Caco-2 (cell line): ENCODE measurements around the gene APBA3. TPM values are rescaled to one million over a fixed set of nuclear protein-coding genes. Genes with fewer than 3 reads are reported as not detected.

Experiments used
- BruUV-seq: library from RNA; stranded (reverse); fragments of 400-500 nt; replicated peaks from 2 replicates; lab custom pipeline; 2021; lab: Mats Ljungman, UMichigan
- CTCF ChIA-PET: fragments of 300-600 bp; sonication (Branson Sonifier 250); formaldehyde crosslinking; loops from one replicate; lab custom pipeline; 2022; ENCODE audit warnings: antibody characterized with exemption; lab: Charles Lee
- POLR2A ChIA-PET: fragments of 300-600 bp; sonication (Branson Sonifier 250); formaldehyde crosslinking; loops from one replicate; lab custom pipeline; 2022; ENCODE audit warnings: antibody characterized with exemption; lab: Charles Lee
- DNase-seq, 2 experiments: peaks; one replicate each; pipeline versions ENCODE4 v3.0.0 to v3.0.0-alpha.2; 2020 to 2022
- H3K27me3 ChIP-seq: replicated peaks from 2 replicates; pipeline ENCODE4 v1.6.0; 2011; ENCODE audit warnings: low read length; ENCODE audit not compliant: control insufficient read depth, insufficient read depth
- H3K36me3 ChIP-seq: 2 replicates; pipeline ENCODE4 v1.5.1; 2011; ENCODE audit warnings: low read length; ENCODE audit not compliant: control insufficient read depth, insufficient read depth
- H3K4me1 ChIP-seq: fragments of 250-450 bp; sonication (Bioruptor Pico); 2 replicates; pipeline ENCODE4 v1.5.1; 2020; ENCODE audit warnings: mild to moderate bottlenecking
- H3K4me3 ChIP-seq: 2 replicates; pipeline ENCODE4 v1.5.1; 2011; ENCODE audit warnings: low read depth, mild to moderate bottlenecking, control low read depth, low read length
- H3K9me3 ChIP-seq: fragments of 250-450 bp; sonication (Bioruptor Pico); 2 replicates; pipeline ENCODE4 v1.5.1; 2020; ENCODE audit warnings: mild to moderate bottlenecking, moderate library complexity
- H3K27ac Mint-ChIP-seq: one replicate; pipeline ENCODE4 v1.8.0; 2022; ENCODE audit warnings: mixed read lengths; ENCODE audit not compliant: unreplicated experiment
- H3K27me3 Mint-ChIP-seq: one replicate; pipeline ENCODE4 v1.8.0; 2022; ENCODE audit warnings: mixed read lengths; ENCODE audit not compliant: insufficient read depth, unreplicated experiment
- H3K36me3 Mint-ChIP-seq: one replicate; pipeline ENCODE4 v1.8.0; 2022; ENCODE audit warnings: mild to moderate bottlenecking, mixed read lengths; ENCODE audit not compliant: insufficient read depth, unreplicated experiment
- H3K4me1 Mint-ChIP-seq: one replicate; pipeline ENCODE4 v1.8.0; 2022; ENCODE audit warnings: low read depth, mixed read lengths; ENCODE audit not compliant: unreplicated experiment
- H3K4me3 Mint-ChIP-seq: one replicate; pipeline ENCODE4 v1.8.0; 2022; ENCODE audit warnings: mild to moderate bottlenecking, moderate library complexity, mixed read lengths; ENCODE audit not compliant: unreplicated experiment
- H3K9me3 Mint-ChIP-seq: one replicate; pipeline ENCODE4 v1.8.0; 2022; ENCODE audit warnings: mixed read lengths; ENCODE audit not compliant: unreplicated experiment
- CTCF ChIP-seq, 2 experiments: fragments of 200-600 bp in 1 of 2; IDR thresholded peaks; 1 replicate in 1 of 2; 2 replicates in 1 of 2; pipeline versions ENCODE4 v1.5.1 to v1.8.0; 2011 to 2022; ENCODE audit warnings: antibody characterized with exemption in 1 of 2, control low read depth in 1 of 2, inconsistent platforms in 1 of 2, low read depth in 1 of 2, low read length in 1 of 2, mild to moderate bottlenecking in 1 of 2, moderate library complexity in 1 of 2; ENCODE audit not compliant: insufficient read depth in 1 of 2, severe bottlenecking in 1 of 2, unreplicated experiment in 1 of 2
- intact Hi-C: fragments of 100-400 bp; cut with micrococcal nuclease; formaldehyde crosslinking; loops from one replicate; pipeline ENCODE4 v1.10.0; 2022; ENCODE audit not compliant: unreplicated experiment
- total RNA-seq: library from RNA; stranded (reverse); gene quantifications from 2 replicates; pipeline ENCODE4 v1.2.3, GENCODE V29; 2022

APBA3 gene
- total RNA-seq, 1 experiment from 2014 or later: 22.1 TPM

DNA sequence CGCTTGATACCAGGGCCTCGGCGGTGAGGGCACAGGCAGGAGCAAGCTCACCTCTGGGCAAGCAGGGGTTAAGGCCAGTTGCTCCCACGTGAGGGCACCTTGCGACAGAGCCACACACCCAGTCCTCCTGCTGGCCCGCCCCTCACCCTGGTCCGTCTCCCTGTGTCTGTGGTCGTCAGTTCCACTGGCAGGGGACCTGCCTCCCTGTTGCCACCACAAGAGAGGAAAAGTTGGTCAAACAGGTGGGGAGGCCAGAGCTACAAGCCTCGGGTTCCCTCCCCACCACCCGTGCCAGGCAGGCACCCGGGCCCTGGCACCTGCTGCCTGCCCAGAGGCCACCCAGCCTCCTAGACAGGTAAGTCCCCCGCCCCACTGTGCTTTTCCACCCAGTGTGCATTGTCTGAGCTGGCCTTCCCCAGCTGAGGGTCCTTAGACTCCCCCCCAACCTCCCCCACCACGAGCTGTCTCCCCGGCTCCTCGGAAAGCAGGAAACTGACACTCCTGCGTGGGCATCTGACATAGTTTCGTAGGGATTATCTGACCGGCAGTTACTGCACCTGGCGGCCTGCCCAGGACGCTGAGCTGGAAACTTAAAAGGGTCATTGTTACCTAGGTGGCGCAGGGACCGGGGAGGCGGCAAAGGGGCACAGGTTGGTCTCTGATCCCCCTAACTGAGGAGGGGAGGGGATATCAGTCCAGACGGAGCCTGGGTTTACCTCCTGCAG is 53.1 kb downstream of the APBA3 start, which contains the start of gene TJP3:
TSS of gene TJP3 (plus strand) at position 178 of the 725 bp plus-strand sequence. CDS start 20,049 bp downstream, outside the sequence.
- CTCF ChIA-PET: interaction anchor here (0.6 to 1.2 kb wide), 4 partner anchors 10 to 279 kb away, joined by 3 to 4 read pairs (median 4); no protein-coding TSS in a partner anchor
- H3K36me3 ChIP-seq: no peaks in the 10 kb centered on the region
- no peaks in the 10 kb centered on the region for H3K9me3 Mint-ChIP-seq
- no peaks in the 10 kb centered on the region for H3K9me3 ChIP-seq
- peaks cover 13% of the 10 kb centered on the region for H3K4me1 Mint-ChIP-seq
- H3K4me3 ChIP-seq: peak within 1 kb of the TSS; percentile 46
- POLR2A ChIA-PET: interaction anchor here (0.7 to 1.0 kb wide), 2 partner anchors 55 to 1556 kb away, joined by 3 to 8 read pairs; no protein-coding TSS in a partner anchor
- no peaks in the 10 kb centered on the region for H3K27me3 ChIP-seq
- peak within 1 kb of the TSS; percentile 19 for H3K27ac Mint-ChIP-seq
- DNase-seq: peak; percentile 75 to 79
- no peaks in the 10 kb centered on the region for H3K27me3 Mint-ChIP-seq
- peak within 1 kb of the TSS; percentile 68 for H3K4me3 Mint-ChIP-seq
- H3K36me3 Mint-ChIP-seq: peaks cover 7% of the 10 kb centered on the region
- H3K4me1 ChIP-seq: peaks cover 34% of the 10 kb centered on the region
- intact Hi-C loops: loop anchor here (1.0 to 5.0 kb wide), 2 partner anchors 12 to 41 kb away; no protein-coding TSS in a partner anchor
- TSS peak; percentile 43 for BruUV-seq
- TF ChIP-seq CTCF (IDR thresholded peaks at IDR 0.05; ENCODE audit: insufficient read depth in 1 of 2, low read depth in 1 of 2, low read length in 1 of 2, severe bottlenecking in 1 of 2, unreplicated experiment in 1 of 2): no peak

- ChIA-PET POLR2A (interaction anchor here (1.0 kb wide), 1 partner anchor 55 kb away, joined by 3 read pairs; no protein-coding TSS in a partner anchor), CTCF (interaction anchor here (0.6 to 1.2 kb wide), 2 partner anchors 10 to 14 kb away, joined by 3 to 4 read pairs; no protein-coding TSS in a partner anchor)
- H3K9me3 ChIP-seq: no peaks in the 10 kb centered on the region
- no peaks in the 10 kb centered on the region for H3K27me3 ChIP-seq
- Mint-ChIP-seq H3K27ac (peak overlapping the region; percentile 19), H3K4me1 (peaks cover 8% of the 10 kb centered on the region), H3K4me3 (peak overlapping the region; percentile 68), H3K9me3 (no peaks in the 10 kb centered on the region), H3K27me3 (no peaks in the 10 kb centered on the region), H3K36me3 (peaks cover 7% of the 10 kb centered on the region)
- intact Hi-C loops: loop anchor here (1.0 to 5.0 kb wide), 2 partner anchors 12 to 41 kb away; no protein-coding TSS in a partner anchor
- peak overlapping the region; percentile 46 for H3K4me3 ChIP-seq
- no peak for TF ChIP-seq CTCF (IDR thresholded peaks at IDR 0.05; ENCODE audit: insufficient read depth in 1 of 2, low read depth in 1 of 2, low read length in 1 of 2, severe bottlenecking in 1 of 2, unreplicated experiment in 1 of 2)
- no peak for DNase-seq
- BruUV-seq: no TSS peak
- no peaks in the 10 kb centered on the region for H3K36me3 ChIP-seq
- H3K4me1 ChIP-seq: peaks cover 29% of the 10 kb centered on the region
These were observed 53.7 kb downstream of the APBA3 start for GRCh38 chr19:3707868-3708206.

DNA sequence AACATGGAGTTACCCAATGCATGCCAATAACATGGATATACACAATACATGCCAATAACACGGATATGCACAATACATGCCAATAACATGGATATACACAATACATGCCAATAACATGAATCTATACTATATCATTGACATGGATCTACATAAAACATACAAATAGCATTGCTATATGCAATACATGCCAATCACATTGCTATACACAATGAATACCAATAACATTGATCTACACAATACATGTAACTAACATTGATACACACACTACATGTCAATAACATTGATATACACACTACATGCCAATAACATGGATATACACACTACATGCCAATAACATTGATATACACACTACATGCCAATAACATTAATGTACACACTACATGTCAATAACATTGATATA is 60.3 kb downstream of the APBA3 start:
- Mint-ChIP-seq H3K36me3 (peaks cover 6% of the 10 kb centered on the region), H3K9me3 (no peaks in the 10 kb centered on the region), H3K27ac (peak overlapping the region; percentile 63), H3K4me3 (no peak overlapping the region), H3K4me1 (no peaks in the 10 kb centered on the region), H3K27me3 (no peaks in the 10 kb centered on the region)
- Histone ChIP-seq H3K9me3 (no peaks in the 10 kb centered on the region), H3K4me3 (no peak overlapping the region), H3K27me3 (no peaks in the 10 kb centered on the region), H3K4me1 (no peaks in the 10 kb centered on the region), H3K36me3 (no peaks in the 10 kb centered on the region)
- DNase-seq: no peak
- intact Hi-C loops: no loop called here
- no TSS peak for BruUV-seq
- TF ChIP-seq CTCF (IDR thresholded peaks at IDR 0.05; ENCODE audit: insufficient read depth in 1 of 2, low read depth in 1 of 2, low read length in 1 of 2, severe bottlenecking in 1 of 2, unreplicated experiment in 1 of 2): no peak
- CTCF ChIA-PET: no interaction called here
- POLR2A ChIA-PET: no interaction called here

Other genes with a start within 250 kb of the APBA3 start
- gene TEKTIP1, start 222.5 kb downstream of the APBA3 start, total RNA-seq: 1.5 and 1.9 TPM in 2 replicates
- 60.6 and 61.7 TPM in 2 replicates for gene MFSD12, start 204.1 kb downstream of the APBA3 start, total RNA-seq
- 33.9 and 34.5 TPM in 2 replicates for gene HMG20B, start 188.7 kb downstream of the APBA3 start, total RNA-seq
- gene GIPC3, start 176.2 kb downstream of the APBA3 start, total RNA-seq: not detected in 2 replicates
- 0.11 TPM in 1 of 2 replicates, not detected in the other for gene TBXA2R, start 154.8 kb downstream of the APBA3 start, total RNA-seq
- 32.2 and 33.9 TPM in 2 replicates for gene CACTIN, start 134.9 kb downstream of the APBA3 start, total RNA-seq
- 24.5 and 27.0 TPM in 2 replicates for gene PIP5K1C, start 61.2 kb downstream of the APBA3 start, total RNA-seq
- 79.3 and 83.6 TPM in 2 replicates for gene TJP3, start 53.3 kb downstream of the APBA3 start, total RNA-seq
- gene MRPL54, start 990 bp upstream of the APBA3 start, total RNA-seq: 46.4 and 54.5 TPM in 2 replicates
- gene RAX2, start 10.5 kb upstream of the APBA3 start, total RNA-seq: not detected in 2 replicates
- 0.29 and 0.72 TPM in 2 replicates for gene MATK, start 24.7 kb upstream of the APBA3 start, total RNA-seq
- gene ZFR2, start 107.3 kb upstream of the APBA3 start, total RNA-seq: not detected in 2 replicates
- gene ATCAY, start 119.0 kb upstream of the APBA3 start, total RNA-seq: not detected in 2 replicates
- gene NMRK2, start 171.4 kb upstream of the APBA3 start, total RNA-seq: not detected in 2 replicates
- gene DAPK3, start 209.4 kb upstream of the APBA3 start, total RNA-seq: 58.6 and 66.4 TPM in 2 replicates
- gene EEF2, start 223.8 kb upstream of the APBA3 start, total RNA-seq: 2,154 and 2,157 TPM in 2 replicates
- 43.3 and 45.7 TPM in 2 replicates for gene PIAS4, start 246.0 kb upstream of the APBA3 start, total RNA-seq